Dermis microvascular lymphatic vessel endothelial cell (primary cell): ENCODE measurements around the gene KRT14. TPM values are rescaled to one million over a fixed set of nuclear protein-coding genes. Genes with fewer than 3 reads are reported as not detected.
"Not testable (repeated sequence)": the region's sequence is repeated elsewhere in the genome, so short reads cannot be mapped to it uniquely, and the experiment has no call there.

Experiments
- DNase-seq, 2 donors: peaks; one replicate each; pipeline versions ENCODE4 v3.0.0 to v3.0.0-alpha.2; 2010; ENCODE audit warnings: low read depth in 2 of 2
- total RNA-seq: library from RNA; depleted of rRNA; stranded (reverse); fragments of >200 nt; gene quantifications from 2 replicates; pipeline ENCODE4 v1.2.1, GENCODE V29; 2014

KRT14 gene
- total RNA-seq, 1 donor from 2014 or later, result not detected

GRCh38 chr17:41579484-41580243 lies 7.0 kb downstream of the KRT14 start:
- DNase-seq, result peak; percentile 64 to 74

- no peak for DNase-seq
Observed at GRCh38 chr17:41578971-41579370, 7.7 kb downstream of the KRT14 start.

GRCh38 chr17:41578538-41578937 lies 8.2 kb downstream of the KRT14 start:
- no peak for DNase-seq

GRCh38 chr17:41576740-41577139 lies 10.0 kb downstream of the KRT14 start:
- DNase-seq, result not testable (repeated sequence)

- DNase-seq, result no peak
Observed at GRCh38 chr17:41575336-41575735, 11.4 kb downstream of the KRT14 start.

- DNase-seq, result no peak
Observed at GRCh38 chr17:41571561-41572434, 14.9 kb downstream of the KRT14 start, which contains the start of gene KRT9. KRT9 (minus strand) TSS chr17:41572059; CDS start chr17:41571992, 67 bp downstream.

GRCh38 chr17:41567317-41567716 lies 19.4 kb downstream of the KRT14 start:
- DNase-seq, result no peak

GRCh38 chr17:41565338-41565737 lies 21.4 kb downstream of the KRT14 start:
- DNase-seq, result no peak

GRCh38 chr17:41563607-41564170 lies 23.0 kb downstream of the KRT14 start:
- DNase-seq, result no peak

- DNase-seq, result no peak
Observed at GRCh38 chr17:41561554-41561953, 25.1 kb downstream of the KRT14 start.

- DNase-seq, result no peak
Observed at GRCh38 chr17:41559548-41559947, 27.1 kb downstream of the KRT14 start.

GRCh38 chr17:41556931-41557330 lies 29.8 kb downstream of the KRT14 start:
- DNase-seq, result no peak

GRCh38 chr17:41556306-41556705 lies 30.4 kb downstream of the KRT14 start:
- DNase-seq, result no peak

- DNase-seq, result peak in 1 of 2 donors; percentile 80
Observed at GRCh38 chr17:41555105-41555887, 31.4 kb downstream of the KRT14 start.

- DNase-seq, result no peak
Observed at GRCh38 chr17:41553987-41554680, 32.6 kb downstream of the KRT14 start.

- no peak for DNase-seq
Observed at GRCh38 chr17:41553176-41553575, 33.5 kb downstream of the KRT14 start.

GRCh38 chr17:41552455-41552854 lies 34.2 kb downstream of the KRT14 start:
- DNase-seq, result no peak

GRCh38 chr17:41551365-41551764 lies 35.3 kb downstream of the KRT14 start:
- peak in 1 of 2 donors; percentile 59 for DNase-seq

GRCh38 chr17:41549596-41550039 lies 37.1 kb downstream of the KRT14 start:
- DNase-seq, result no peak

GRCh38 chr17:41548844-41549595 lies 37.7 kb downstream of the KRT14 start:
- DNase-seq, result peak; percentile 34 to 77
